ACC112 (cell line): ENCODE results near the gene ST6GALNAC4.
A peak's percentile ranks its signal among the peaks of the same experiment; 100 is the strongest.

Experiments used
- H2AFZ ChIP-seq: fragments of 200-600 bp; sonication (generic); one replicate; pipeline ENCODE4 v1.6.0; 2017; ENCODE audit warnings: antibody characterized with exemption, low read length; ENCODE audit not compliant: unreplicated experiment
- H3K27ac ChIP-seq: fragments of 200-600 bp; sonication (generic); 2 replicates; pipeline ENCODE4 v1.5.1; 2014; ENCODE audit warnings: low read depth, mild to moderate bottlenecking, antibody characterized with exemption, low read length, moderate library complexity
- H3K27me3 ChIP-seq: fragments of 200-600 bp; sonication (generic); 2 replicates; pipeline ENCODE4 v1.6.1; 2014; ENCODE audit warnings: mild to moderate bottlenecking, antibody characterized with exemption, low read length, moderate library complexity, mixed read lengths; ENCODE audit not compliant: insufficient read depth
- H3K36me3 ChIP-seq: fragments of 200-600 bp; sonication (generic); 2 replicates; pipeline ENCODE4 v1.6.1; 2016; ENCODE audit warnings: mild to moderate bottlenecking, antibody characterized with exemption, low read length, moderate library complexity, mixed read lengths; ENCODE audit not compliant: insufficient read depth
- H3K4me1 ChIP-seq: fragments of 200-600 bp; sonication (generic); one replicate; pipeline ENCODE4 v1.6.1; 2016; ENCODE audit warnings: low read length, mixed read lengths; ENCODE audit not compliant: insufficient read depth, unreplicated experiment, control insufficient read depth
- H3K4me3 ChIP-seq: fragments of 200-600 bp; sonication (generic); 2 replicates; pipeline ENCODE4 v1.5.1; 2014; ENCODE audit warnings: mild to moderate bottlenecking, low read depth, low read length
- H3K79me2 ChIP-seq: fragments of 200-600 bp; sonication (generic); one replicate; pipeline ENCODE4 v1.6.0; 2016; ENCODE audit warnings: low read length; ENCODE audit not compliant: control insufficient read depth, unreplicated experiment, insufficient read depth

ST6GALNAC4 gene

DNA sequence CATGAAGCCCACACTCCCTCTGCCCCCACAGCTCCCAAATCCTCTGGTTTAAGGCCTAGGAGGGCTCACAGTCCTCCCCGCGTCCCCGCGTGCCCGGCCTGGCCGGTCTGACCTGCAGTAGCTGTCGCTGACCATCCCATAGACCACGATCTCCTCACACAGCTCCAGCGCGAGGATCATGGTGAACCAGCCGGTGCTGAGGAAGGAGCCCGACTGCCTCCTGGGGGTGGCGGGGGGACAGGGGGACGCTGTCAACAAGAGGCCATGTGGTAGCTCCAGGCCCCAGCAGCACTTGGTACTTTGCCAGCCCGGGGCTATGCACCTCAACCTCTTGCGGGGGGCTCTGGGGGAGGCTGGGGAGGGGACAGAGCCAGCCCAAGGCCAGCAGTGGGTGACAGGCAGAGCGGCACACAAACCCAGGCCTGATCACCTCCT lies 7.0 kb downstream of the ST6GALNAC4 start:
- H3K79me2 ChIP-seq, result peaks cover 7% of the 10 kb centered on the region

DNA sequence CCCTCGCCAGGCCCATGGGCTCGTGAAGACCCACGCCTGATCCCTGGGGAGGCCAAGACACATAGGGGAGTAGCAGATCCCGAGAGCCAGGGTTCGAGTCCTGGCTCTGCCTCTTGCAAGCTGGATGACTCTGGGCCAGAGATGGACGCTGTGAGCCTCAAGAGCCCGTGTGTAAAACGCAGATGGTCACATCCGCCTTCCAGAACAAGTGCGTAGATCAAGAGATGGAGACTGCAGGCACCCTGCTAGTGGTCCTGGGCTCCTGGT lies 8.2 kb downstream of the ST6GALNAC4 start:
- Histone ChIP-seq H2AFZ (no peak overlapping the region), H3K36me3 (no peaks in the 10 kb centered on the region), H3K4me1 (peaks cover 22% of the 10 kb centered on the region), H3K27ac (no peak overlapping the region), H3K4me3 (no peak overlapping the region), H3K27me3 (no peaks in the 10 kb centered on the region), H3K79me2 (peaks cover 3% of the 10 kb centered on the region)

More for the DNA sequence above, 7.0 kb downstream of the ST6GALNAC4 start:
- H3K4me1 ChIP-seq, result peaks cover 15% of the 10 kb centered on the region
- H3K36me3 ChIP-seq, result no peaks in the 10 kb centered on the region
- H3K27ac ChIP-seq, result no peak overlapping the region
- no peak overlapping the region for H3K4me3 ChIP-seq
- H2AFZ ChIP-seq, result no peak overlapping the region
- no peaks in the 10 kb centered on the region for H3K27me3 ChIP-seq

DNA sequence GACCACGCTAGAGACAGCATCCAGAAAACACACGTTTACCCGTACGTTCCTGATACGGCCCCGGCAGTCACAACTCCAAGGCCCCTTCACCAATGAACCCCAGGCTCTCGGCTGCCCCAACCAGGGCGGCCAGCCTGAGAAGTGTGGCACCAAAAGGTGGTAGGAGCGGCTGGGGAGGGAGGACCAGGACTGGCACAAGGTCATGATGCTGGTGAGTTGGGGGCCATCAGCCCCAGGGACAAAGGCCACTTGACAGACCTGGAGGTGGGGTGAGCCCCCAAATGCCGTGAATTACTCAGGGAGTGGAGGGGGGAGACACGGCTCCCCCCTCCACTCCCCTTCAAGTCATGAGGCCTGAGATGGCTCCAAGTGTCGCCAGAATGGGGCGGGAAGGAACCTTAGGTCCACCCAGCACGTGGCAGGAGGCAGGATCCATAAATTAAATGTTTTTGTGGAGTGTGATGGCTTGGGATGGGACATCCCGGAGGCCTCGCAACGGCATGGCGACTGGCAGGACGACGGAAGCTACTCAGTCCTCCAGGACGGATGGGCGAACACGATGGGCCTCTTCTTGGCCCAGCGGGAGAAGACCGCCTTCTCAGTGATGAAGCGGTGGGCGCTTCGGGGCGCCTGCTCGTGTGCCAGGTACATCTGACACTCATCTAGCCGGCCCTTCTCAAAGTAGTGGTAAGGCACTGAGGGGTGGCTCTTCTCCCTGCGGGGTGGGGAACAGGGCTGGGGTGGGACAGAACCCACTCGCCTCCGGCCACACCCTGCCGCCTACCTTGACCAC lies 8.8 kb downstream of the ST6GALNAC4 start:
- H3K27ac ChIP-seq, result no peak overlapping the region
- H3K4me3 ChIP-seq, result no peak overlapping the region
- H3K79me2 ChIP-seq, result peaks cover 3% of the 10 kb centered on the region
- H3K36me3 ChIP-seq, result no peaks in the 10 kb centered on the region
- no peaks in the 10 kb centered on the region for H3K27me3 ChIP-seq
- no peak overlapping the region for H2AFZ ChIP-seq
- H3K4me1 ChIP-seq, result peaks cover 28% of the 10 kb centered on the region

DNA sequence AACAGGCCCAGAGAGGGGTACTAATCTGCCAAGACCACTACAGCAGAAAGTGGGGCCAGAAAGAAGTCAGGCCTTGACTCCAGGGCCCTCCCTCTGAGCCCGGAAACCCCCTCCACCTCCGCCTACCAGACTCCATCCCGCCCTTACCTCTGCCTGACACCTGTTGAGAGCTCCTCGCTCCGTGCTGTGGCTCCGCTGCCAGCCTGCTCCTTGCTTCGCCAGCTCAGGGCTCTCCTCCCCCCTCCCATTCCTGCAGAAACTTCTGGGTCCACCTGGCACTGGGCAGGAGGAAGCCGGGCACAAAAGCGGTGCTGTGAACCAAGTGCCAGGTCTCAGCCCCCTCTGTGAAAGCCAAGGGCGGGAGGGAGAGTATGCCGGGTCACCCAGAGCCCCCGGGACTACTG lies 11.1 kb downstream of the ST6GALNAC4 start:
- H3K27ac ChIP-seq, result no peak overlapping the region

DNA sequence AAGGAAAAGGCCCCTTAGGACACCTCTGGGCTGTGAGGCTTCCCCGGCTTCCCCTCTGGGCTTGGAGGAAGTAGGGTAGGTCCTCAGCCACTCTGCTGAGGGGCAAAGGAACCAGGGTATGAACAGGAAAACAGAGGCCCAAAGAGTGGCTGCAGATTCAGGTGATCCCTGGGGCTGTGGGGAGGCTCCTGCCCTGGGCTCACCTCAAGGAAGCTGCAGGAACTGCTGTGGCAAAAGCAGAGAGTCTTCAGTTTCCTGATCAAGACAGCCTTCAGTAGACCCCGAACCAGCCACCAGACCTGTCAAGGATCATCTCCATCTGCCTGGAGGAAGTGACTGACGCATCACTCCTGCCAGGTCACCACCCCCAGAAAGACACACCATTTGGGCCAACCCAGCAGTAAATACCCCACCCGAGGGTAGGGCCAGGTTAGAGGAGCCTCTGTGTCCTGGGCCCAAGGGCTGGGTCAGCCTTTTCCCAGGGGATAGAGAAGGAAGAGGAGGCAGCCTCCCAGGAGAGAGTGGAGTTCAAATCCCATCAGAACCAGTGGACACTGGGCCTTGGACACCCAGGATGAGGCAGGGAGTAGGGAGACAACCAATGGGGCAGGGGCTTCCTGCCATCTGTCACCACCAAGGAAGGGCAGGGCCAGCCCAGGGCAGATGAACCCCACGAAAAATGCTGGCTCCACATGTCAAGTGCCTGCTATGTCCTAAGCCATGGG lies 11.7 kb downstream of the ST6GALNAC4 start:
- Histone ChIP-seq H3K4me1 (peaks cover 34% of the 10 kb centered on the region), H2AFZ (no peak overlapping the region), H3K27me3 (no peaks in the 10 kb centered on the region), H3K36me3 (no peaks in the 10 kb centered on the region), H3K27ac (0 out of 2 replicates have a peak overlapping the region, but pooled peaks have one; percentile 13), H3K4me3 (no peak overlapping the region), H3K79me2 (no peaks in the 10 kb centered on the region)

More for the DNA sequence above, 11.1 kb downstream of the ST6GALNAC4 start:
- Histone ChIP-seq H3K4me3 (no peak overlapping the region), H3K27me3 (no peaks in the 10 kb centered on the region), H3K79me2 (no peaks in the 10 kb centered on the region), H3K36me3 (no peaks in the 10 kb centered on the region), H3K4me1 (peaks cover 34% of the 10 kb centered on the region), H2AFZ (no peak overlapping the region)

DNA sequence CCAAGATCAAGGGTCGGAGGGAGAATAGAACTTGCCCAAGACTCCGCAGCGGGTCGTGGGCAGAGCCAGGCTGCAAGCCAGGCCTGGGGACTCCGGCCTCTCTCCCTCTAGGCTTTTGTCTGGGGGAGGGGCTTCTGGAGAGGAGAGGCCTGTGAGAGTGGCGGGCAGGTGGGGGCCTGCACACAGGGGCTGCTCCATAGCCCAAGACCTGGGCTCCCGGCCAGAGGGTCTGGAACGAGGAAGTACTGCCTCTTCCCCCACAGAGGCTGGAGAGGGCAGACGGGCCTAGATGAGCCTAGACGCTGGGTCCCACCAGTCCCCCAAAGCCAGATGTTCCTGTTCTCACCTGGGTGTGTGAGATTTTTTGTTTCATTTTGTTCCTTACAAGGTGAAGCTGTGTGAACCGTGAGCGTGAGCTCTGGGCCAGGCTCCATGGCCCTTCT lies 12.3 kb downstream of the ST6GALNAC4 start:
- Histone ChIP-seq H3K27ac (no peak overlapping the region), H2AFZ (no peak overlapping the region), H3K27me3 (no peaks in the 10 kb centered on the region), H3K79me2 (no peaks in the 10 kb centered on the region), H3K36me3 (no peaks in the 10 kb centered on the region), H3K4me3 (no peak overlapping the region), H3K4me1 (peaks cover 39% of the 10 kb centered on the region)

DNA sequence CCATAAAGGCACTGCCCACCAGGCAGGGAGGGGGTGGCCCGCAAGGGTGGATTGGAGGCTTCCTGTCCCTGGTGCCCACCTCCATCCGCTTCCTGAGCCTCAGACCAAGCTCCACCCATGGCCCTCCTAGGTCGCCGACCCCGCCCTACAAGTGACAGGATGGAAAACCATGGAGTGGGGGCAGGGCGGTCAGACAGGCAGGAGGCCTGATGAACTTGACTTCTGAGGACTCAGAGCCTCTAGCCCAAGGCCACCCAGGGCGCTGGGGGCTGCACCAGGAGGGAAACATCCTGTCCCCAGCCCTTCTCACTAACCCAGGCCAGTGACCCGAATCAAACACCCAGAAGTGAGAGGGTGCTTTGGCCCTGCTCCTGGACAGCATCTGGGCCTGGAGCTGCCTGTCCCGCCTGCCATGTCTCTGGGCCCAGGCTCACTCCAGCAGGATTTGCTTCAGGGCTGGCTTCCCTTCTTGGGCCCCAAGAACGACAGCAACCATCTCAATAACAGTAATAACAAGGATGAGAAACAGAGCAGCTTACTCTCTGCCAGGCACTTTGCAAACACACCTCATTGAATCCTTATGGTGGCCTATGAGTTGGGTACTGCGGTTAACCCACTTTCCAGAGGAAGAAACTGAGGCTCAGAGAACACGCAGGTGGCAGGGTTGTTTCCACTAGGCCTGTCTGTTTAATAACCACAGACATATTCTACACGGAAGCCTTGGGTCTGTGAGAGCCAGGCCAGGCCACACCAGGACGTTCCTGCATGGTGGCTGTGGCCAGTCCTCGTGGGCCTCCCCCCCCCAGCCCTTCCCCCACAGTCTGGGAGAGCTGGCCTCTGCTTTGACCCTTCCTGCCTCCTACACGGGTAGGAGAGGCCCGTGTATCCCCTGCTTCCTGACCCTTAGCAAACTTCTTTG lies 13.0 kb downstream of the ST6GALNAC4 start:
- H3K36me3 ChIP-seq, result no peaks in the 10 kb centered on the region
- peak overlapping the region; percentile 43 for H3K27ac ChIP-seq
- no peak overlapping the region for H2AFZ ChIP-seq
- H3K4me1 ChIP-seq, result peaks cover 39% of the 10 kb centered on the region
- no peaks in the 10 kb centered on the region for H3K27me3 ChIP-seq
- H3K79me2 ChIP-seq, result no peaks in the 10 kb centered on the region
- no peak overlapping the region for H3K4me3 ChIP-seq

DNA sequence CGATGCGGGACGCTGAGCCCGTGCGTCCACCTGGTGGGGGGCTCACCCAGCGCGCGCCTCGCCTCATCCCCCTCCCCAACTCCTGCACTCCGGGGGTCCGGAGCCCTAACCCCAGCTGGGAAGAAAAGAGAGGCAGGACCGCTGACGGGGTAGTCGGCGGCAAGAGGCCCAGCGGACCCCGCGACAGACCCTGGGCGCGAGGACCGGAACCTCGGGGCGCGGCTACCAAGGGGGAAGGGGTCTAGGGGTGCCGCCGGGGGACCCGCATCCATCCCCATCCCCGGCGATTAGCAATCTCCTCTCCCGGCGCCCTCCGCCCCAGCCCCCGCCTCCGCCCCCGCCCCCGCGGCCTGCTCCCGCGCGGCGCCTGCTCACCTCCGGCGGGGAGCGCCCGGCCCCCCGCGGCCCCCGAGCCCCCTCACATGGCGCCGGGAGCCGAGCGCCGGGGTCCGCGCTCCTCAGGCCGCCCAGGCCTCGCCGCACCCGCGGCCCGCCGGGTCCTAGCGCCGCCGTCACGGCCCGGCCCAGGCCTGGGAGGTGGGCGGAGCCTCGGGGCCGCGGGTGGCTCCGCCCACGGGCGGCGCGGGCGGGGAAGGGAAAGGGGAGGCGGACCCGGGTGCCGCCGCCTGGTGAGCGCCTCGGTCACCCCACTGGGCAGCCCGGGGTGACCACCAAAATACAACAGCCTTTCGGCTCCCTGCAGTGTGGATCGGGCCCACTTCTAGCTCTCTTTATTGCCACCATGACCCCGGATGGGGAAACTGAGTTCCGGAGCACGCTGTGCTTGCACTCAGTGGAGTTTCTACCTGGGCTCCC lies 17.5 kb downstream of the ST6GALNAC4 start, which contains the start of gene ST6GALNAC6:
ST6GALNAC6 (minus strand) TSS at position 476 of the 816 bp plus-strand sequence. CDS start 1,622 bp downstream, outside the sequence.
- Histone ChIP-seq H3K27ac (peak within 1 kb of the TSS; percentile 95), H3K79me2 (peaks cover 22% of the 10 kb centered on the region), H3K36me3 (peaks cover 29% of the 10 kb centered on the region), H3K4me3 (peak within 1 kb of the TSS; percentile 98), H3K4me1 (peaks cover 38% of the 10 kb centered on the region), H2AFZ (peak within 1 kb of the TSS; percentile 1), H3K27me3 (no peaks in the 10 kb centered on the region)

DNA sequence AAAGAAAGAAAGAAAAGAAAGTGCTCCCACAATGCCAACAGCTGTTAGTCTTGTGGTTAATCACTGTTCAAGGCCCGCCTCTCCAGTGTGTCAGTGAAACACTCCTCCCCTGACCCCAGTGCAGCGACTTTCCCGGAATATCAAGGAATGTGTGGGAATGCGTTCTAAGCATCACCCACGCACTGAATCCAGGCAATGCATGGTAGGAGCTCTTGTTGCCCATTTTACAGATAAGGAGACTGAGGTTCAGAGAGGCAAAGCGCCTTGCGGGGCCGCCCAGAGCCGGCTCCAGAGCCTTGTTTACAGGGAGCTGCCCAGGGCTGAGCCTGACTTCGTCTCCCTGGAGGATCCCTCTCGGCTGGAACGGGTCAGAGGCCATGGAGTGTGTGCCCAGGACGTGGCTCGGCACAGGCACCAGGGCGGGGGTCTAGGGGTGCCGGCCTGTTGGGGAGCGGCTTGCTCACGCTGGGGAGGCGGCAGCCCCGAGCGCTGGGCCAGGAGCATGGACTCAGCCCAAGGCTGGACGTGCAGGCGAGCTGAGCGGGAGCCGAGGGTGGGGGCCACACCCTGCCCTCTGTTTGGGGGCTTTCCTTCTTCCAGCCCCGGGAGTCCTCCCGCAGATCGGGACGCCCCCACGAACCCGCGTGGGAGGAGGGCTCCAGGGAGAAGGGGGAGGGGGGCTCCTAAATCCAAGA lies 18.3 kb downstream of the ST6GALNAC4 start:
- Histone ChIP-seq H3K27me3 (no peaks in the 10 kb centered on the region), H3K79me2 (peaks cover 22% of the 10 kb centered on the region), H3K36me3 (peaks cover 36% of the 10 kb centered on the region), H3K4me1 (peaks cover 30% of the 10 kb centered on the region), H3K27ac (peak overlapping the region; percentile 95), H3K4me3 (peak overlapping the region; percentile 98), H2AFZ (no peak overlapping the region)
